ENCODE measurements around the gene SBK1.

DNA sequence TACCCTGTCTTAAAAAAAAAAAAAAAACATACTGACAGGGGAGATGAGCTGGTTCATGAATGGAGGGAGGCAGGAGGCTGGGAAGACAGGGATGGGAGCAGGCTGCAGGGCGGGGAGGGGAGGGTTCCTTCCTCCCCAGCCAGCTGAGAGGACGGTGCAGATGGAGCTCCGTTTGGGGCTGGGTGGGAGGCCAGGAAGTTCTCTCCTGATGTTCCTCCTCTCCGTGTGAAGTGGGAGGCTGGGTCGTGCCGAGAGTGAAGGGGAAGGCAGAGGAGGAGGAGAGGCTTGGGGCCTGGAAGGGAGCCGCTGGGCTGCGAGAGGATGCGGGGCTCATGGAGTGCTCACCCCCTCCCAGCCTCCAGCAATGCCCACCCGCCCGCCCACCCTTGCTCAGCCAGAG is 21.3 kb downstream of the SBK1 start:
- TF ChIP-seq, protein P1, sequence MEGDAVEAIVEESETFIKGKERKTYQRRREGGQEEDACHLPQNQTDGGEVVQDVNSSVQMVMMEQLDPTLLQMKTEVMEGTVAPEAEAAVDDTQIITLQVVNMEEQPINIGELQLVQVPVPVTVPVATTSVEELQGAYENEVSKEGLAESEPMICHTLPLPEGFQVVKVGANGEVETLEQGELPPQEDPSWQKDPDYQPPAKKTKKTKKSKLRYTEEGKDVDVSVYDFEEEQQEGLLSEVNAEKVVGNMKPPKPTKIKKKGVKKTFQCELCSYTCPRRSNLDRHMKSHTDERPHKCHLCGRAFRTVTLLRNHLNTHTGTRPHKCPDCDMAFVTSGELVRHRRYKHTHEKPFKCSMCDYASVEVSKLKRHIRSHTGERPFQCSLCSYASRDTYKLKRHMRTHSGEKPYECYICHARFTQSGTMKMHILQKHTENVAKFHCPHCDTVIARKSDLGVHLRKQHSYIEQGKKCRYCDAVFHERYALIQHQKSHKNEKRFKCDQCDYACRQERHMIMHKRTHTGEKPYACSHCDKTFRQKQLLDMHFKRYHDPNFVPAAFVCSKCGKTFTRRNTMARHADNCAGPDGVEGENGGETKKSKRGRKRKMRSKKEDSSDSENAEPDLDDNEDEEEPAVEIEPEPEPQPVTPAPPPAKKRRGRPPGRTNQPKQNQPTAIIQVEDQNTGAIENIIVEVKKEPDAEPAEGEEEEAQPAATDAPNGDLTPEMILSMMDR (IDR thresholded peaks at IDR 0.05): no peak
- no peak for TF ChIP-seq POLR2A (IDR thresholded peaks at IDR 0.05)

Measured in esophagus squamous epithelium (tissue), 4 donors.